NCI-H345 treated with DMSO at 0.1 percent for 48 hours (cell line): ENCODE data around the gene LEMD1.
A peak's percentile ranks its signal among the peaks of the same experiment; 100 is the strongest.
"Not testable (repeated sequence)": the region's sequence is repeated elsewhere in the genome, so short reads cannot be mapped to it uniquely, and the experiment has no call there.

ENCODE experiments used
- DNase-seq: peaks from one replicate; lab custom pipeline; 2025; ENCODE audit not compliant: unreplicated experiment; lab: John Stamatoyannopoulos, UW

The LEMD1 gene

DNA sequence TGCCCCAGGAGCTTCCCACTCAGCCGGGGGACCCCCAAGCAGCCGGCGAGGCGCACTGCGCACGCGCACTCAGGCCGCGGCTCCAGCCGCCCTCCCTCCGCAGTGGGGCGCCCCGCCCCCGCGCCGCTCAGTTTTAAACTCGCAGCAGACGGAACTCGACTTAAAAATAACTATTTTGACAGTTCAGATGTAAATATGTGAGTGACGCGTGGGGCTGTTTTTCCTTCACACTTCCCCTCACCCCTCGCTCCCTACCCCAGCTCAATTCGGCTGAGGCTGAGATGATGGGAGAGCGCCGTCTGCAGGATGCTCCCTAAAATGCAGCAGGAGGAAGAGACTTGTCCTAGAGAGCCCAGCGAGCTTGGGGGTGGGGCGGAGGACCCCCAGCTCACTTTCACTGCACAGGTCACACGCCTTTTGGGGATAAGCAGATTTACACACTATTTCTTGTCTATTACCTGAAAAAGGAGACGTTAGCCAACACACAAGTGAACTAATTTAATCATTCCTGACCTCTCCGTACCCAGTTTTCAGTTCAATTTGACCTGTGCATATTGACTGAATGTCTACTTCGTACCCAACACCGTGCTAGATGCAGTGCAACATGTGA lies 8.9 kb upstream of the LEMD1 start:
- DNase-seq, result no peak

DNA sequence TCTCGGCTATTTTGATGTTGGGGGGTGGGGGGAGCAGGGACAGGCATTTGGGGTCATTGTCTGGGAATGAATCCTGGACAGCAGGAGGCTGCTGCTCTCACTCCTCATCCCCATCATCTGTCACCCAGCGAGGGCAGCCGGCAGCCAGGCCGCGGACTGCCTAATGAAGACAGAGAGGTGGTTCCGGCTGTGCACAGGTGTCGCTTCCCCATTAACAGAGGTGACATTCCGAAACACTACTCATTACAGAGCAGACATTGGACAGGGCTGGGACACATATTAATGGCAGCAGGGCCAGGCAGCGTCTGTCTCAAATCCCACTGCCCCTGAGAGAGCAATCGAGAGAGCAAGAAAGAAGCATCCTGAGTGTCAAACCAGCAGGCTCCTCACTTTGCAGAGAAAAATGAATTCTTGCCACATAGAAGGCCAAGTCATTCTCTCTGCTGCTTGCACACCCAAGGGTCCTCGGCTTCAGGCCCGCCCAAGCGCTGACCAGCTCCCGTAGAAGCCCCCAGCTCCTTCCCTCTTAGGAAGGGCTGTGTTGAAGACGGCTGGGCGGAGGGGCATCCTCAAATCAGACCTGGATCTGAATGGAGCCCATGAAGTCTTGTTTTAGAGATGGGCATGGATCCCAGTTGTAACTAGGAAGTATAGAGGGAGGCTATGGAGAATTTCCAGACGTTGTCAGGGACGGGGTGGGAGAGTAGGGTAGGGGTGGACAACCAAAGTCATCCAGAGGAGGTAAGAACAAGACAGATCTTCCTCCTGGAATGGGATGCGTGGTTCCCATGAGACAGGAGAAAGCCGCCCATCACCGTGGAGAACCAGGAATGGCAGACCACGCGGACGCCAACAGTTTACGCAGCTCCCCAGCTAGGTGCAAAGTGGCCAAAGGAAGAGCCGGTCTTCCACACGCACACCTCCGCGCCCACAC lies 8.2 kb upstream of the LEMD1 start:
- DNase-seq, result no peak

DNA sequence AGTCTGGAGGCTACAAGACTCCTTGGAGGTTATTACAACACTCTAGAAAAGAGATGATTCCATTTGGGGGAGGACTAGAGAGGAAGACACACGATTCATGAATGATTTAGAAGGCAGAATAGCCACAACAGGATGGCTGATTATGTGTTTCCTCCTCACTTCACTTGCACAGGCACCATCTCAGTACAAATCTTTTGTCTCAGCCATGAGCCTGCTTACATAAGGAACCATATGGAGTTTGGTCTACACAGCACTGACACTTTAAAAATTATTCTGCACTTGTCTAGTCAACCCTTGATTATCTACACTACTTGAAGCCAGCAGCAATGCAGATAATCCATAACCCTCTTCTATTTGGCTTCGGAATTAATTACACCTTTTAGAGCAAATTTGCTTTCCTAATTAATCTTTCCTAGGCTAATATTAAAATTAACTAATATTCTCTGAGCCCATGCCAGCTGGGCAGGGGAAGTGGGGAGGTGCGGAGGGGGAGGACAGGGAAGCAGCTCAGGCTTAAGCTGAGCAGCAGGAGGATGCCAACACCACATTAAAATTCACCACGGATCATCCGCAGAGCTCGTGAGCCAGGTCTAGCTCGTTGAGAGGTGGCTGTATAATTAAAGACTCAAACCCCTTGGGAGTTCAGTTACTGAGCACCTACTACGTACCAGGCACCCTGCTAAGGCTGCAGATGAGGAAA lies 3.2 kb upstream of the LEMD1 start:
- DNase-seq, result no peak

DNA sequence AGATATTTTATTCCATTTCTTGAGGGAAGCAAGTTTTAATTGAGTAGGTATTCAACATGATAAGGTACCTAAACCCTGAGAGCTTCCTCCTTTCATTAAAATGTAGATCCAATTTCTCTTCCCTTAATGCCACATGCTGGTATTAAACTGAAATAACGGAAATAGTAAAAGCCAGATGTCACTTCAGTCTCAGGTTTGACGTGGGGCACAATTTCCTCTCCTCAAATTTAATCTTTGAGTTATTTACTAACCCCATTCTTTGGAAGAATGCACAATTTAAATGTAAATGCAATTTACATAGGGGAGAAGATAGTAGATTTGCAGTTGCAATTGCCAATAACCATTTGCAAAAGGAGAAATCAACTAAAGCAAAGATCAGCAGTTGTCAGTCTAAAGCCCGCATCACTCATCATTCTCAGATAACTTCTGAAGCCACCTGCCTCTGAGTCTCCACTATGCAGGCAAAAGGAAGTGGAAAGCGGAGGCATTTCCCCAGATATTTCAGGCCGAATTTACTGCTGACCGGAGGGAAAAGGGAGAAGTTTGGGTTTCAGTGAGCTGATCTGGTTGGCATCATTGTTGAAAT lies 2.1 kb upstream of the LEMD1 start:
- no peak for DNase-seq

DNA sequence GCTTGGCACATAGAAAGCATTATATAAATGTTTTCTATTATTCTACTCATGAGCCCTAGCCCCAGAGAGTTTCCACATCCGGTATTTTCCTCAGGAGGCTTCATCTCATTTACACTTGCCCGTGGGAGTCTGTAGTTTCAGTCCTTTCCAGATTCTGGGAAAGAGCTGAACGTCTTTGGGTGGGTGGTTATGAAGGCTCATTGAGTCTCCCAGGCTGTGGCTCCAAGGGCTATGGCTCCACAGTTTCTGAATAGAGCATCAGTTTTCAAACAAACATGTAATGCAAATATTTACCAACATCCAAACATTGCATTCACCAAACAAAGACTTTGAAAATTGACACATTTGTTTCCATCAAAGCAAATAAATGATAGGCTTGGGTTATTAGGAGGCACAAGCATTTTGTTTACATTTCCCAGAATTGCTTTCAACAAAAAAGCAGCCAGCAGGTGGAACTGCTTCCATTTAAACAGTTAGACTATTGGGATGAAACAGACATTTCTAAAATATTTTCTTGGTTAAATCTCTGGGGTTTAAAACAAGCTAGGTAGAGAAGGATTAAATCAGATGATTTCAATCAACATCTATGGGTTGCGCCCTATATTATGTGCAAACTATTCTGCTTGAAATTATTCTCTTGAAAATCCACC lies 1.3 kb upstream of the LEMD1 start:
- peak; percentile 67 for DNase-seq

DNA sequence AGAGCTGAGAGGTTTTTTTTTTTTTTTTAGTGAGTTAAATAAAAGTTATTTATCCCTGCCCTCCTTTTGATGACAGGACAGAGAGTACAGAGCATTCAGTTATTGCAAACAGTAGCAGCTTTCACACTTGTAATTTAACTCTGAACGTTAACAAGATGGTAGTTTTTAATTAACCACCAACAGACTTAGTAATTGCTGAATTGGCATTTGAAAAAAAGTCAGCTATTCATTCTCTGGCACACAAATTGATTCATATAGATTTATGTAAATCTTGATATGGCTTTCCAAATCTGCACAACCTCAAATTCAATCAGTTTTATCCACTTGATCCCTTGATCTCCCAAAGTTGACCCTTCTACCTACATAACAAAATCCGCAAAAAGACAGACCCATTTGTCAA lies 918 bp downstream of the LEMD1 start:
- DNase-seq, result no peak

DNA sequence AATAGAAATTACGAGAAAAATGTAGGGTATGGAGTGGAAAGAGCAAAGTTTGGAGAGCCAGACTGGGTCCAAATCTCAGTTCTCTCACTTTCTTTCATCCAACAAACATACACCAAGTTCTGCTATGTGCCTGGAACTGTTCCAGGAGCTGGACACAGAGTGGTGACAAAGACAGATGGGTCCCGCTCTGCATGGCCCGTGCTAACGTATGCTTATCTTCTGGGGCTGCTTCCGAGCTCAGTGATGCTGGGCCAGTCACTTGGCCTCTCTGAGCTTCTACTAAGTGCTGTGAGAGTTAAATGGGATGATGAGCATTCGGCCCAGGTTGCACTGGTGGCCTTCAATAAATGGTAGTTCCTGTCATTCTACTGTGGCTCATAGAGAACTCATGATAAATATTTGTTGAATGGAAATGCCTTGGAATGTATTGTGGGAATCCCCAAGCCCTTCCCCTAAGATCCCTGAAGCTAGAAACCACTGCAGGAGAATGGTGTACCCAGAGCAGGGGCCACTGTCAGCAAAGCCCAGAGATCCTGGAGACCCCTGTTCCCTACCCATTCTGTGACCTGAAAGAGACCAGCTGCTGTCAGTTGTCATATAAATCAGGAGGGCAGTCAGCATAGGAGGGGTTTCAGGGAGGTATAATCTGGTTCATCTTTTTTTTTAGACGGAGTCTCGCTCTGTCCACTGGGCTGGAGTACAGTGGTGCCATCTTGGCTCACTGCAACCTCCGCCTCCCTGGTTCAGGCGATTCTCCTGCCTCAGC lies 3.8 kb downstream of the LEMD1 start:
- no peak for DNase-seq

DNA sequence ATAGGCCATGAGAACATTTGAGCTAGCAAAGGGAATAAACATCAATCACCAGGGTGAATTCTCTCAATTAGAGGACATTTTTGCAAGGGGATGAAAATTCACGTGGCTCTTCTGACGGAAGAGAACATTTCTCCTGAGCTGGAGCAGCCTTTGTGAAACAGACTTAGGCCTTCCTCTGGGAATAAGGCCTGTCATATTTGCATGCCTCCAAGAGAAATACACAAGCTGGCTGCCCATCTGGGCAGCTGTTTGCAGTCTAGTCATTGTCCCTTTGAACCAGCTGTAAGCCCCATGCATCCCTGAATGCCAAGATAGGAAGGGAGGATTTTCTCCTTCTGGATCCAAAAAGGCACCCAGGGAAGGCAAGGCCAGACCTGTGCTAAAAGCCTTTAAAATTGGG lies 5.5 kb downstream of the LEMD1 start:
- DNase-seq, result no peak

DNA sequence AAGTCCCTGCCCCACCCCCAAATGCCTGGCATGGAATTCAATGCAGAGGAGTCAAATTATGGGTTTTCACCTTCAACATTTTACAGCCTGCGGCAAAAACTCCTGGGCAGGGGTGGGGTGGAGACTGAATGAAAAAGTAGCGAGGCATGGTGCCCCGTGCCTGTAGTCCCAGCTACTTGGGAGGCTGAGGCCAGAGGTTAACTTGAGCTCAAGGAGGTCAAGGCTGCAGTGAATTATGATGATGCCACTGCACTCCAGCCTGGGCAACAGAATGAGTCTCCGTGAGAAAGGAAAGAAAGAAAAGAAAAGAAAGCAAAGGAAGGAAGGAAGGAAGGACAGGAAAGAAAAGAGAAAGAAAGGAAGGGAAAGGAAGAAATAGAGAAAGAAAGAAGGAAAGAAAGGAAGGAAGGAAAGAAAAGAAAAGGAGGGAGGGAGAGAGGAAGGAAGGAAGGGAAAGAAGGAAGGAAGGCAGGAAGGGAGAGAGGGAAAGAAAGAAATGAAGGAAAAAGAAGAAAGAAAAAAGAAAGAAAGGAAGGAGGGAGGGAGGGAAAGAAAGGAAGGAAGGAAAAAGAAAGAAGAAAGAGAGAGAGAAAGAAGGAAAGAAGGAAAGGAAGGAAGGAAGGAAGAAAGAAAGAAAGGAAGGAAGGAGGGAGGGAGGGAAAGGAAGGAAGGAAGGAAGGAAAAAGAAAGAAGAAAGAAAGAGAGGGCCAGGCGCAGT lies 11.1 kb downstream of the LEMD1 start:
- no peak for DNase-seq

DNA sequence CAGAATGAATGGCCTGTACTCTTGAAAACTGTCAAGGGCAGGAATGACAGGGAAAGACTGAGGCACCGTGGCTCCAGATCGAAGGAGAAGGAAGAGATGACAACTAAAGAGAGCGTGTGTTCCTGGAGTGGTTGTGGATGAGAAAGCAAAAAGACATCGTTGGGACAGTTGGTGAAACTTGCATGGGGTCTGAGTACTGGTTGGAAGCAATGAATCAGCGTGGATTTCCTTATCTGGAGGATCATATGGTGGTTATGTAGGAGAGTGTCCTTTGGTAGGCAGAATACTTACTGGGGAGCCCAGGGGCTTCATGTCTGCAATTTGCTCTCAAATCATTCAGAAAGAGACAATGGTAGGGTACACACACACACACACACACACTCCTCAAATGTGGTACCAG lies 13.9 kb downstream of the LEMD1 start:
- no peak for DNase-seq

DNA sequence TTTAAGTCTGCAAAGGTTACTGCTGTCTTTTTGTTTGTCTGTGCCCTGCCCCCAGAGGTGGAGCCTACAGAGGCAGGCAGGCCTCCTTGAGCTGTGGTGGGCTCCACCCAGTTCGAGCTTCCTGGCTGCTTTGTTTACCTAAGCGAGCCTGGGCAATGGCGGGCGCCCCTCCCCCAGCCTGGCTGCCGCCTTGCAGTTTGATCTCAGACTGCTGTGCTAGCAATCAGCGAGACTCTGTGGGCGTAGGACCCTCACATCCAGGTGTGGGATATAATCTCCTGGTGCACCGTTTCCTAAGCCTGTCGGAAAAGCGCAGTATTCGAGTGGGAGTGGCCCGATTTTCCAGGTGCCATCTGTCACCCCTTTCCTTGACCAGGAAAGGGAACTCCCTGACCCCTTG lies 15.6 kb downstream of the LEMD1 start:
- DNase-seq, result not testable (repeated sequence)

DNA sequence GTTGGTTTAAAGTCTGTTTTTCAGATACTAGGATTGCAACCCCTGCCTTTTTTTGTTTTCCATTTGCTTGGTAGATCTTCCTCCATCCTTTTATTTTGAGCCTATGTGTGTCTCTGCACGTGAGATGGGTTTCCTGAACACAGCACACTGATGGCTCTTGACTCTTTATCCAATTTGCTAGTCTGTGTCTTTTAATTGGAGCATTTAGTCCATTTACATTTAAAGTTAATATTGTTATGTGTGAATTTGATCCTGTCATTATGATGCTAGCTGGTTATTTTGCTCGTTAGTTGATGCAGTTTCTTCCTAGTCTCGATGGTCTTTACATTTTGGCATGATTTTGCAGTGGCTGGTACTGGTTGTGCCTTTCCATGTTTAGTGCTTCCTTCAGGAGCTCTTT lies 17.4 kb downstream of the LEMD1 start:
- DNase-seq, result not testable (repeated sequence)

DNA sequence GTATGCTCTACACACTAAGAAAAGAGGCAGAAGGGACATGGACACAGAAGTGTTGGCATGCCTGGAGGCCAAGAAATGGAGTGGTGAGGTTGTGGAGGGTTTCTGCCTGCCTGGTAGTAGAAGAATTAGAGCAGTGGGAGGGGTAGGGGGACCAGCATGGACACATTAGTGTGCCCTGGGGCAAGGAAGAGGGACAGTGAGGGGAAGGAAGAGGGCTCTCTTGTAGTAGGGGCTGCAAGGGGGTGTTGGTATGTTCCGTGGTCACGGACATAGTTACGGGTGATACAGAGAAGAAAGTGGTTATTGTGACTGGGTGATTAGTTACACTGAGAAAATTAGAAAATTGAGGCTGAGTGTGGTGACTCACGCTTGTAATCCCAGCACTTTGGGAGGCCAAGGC lies 23.3 kb downstream of the LEMD1 start:
- no peak for DNase-seq

DNA sequence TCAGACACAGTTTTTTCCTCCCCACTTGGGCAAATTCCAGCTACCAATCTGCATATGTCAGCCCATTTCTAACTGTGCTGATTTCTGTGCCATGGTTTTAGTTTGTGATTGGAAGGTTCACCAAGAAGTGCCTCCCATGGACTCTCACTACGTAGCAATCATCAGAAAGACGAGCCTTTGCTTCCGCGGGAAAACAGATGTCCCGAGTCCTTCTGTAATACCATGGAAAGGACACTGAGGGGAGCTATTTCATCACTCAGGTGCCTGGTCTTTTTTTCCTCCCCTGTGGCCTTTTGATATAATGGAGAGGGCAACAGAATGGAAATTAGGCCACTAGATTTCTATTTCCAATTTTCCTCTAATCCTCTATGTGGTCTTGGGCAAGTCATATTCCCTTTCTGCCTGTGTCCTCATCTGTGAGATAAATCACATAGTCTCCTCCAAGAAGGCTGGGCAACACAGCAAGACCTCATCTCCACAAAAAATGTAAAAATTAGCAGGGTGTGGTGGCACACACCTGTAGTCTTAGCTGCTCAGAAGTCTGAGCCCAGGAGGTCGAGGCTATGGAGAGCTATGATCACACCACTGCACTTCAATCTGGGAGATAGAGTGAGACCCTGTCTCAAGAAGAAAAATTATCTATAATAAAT lies 24.8 kb downstream of the LEMD1 start:
- peak; percentile 79 for DNase-seq

DNA sequence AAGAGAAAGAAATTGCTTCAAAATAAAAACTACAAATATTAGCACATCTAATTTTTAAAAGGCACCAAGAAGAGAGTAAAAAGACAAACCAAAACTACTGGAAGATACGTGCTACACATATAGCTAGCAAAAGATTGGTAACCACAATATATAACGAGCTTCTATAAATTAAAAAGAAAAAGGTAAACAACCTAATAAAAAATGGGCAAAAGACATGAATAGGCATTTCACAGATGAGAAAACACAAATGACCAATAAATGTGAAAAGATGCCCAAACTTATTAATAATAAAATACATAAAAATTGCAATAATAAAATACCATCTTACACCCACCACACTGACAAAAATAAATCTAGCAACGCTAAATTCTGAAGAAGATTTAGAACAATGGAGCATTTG lies 26.2 kb downstream of the LEMD1 start:
- DNase-seq, result no peak

DNA sequence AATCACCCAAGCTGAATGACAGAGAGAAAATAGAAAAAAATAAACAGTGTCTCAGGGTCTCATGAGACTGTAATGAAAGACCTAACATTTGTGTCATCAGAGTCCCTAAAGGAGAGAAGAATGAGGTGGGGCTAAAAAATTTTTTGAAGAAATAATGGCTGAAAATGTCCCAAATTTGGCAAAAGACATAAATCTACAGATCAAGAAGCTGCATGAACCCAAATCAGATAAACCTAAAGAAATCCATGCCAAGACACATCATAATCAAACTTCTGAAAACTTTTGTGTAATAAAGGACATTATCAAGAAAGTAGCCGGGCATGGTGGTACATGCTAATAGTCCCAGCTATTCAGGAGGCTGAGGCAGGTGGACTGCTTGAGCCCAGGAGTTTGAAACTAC lies 29.2 kb downstream of the LEMD1 start:
- no peak for DNase-seq

DNA sequence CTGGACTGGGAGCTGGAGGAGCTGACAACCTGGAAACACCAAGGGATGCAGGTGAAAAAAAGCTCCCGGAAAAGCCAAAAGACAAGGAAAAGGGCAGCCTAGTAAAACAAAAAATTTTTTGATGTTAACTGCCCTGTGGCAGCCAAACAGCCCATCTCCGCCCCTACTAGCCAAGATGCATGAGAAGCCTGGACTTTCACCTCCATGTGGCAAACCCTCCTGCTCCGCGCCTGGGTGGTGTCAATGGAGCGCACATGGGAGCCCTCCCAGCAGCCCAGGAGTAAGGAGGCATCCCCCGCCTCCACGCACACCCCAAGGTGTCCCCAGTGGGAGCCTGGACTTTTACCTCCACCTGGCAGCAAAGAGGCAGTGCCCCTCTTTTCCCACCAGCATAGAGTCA lies 30.5 kb downstream of the LEMD1 start:
- DNase-seq, result no peak

DNA sequence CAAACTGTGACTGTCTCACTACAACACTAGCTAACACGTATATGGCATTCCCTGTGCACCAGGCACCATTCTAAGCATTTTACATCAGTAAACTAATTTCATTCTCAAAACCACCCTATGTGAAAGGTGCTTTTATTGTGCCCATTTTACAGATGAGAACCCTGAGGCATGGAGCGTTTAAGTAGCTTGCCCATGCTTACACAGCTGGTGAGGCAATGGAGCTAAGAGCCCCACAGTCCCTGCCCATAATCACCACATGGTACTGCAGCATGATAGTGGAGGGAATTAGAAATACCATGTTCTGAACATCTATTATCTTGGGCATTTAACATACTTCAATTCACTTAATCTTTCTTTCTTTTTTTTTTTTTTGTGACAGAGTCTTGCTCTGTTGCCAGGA lies 34.0 kb downstream of the LEMD1 start:
- no peak for DNase-seq

DNA sequence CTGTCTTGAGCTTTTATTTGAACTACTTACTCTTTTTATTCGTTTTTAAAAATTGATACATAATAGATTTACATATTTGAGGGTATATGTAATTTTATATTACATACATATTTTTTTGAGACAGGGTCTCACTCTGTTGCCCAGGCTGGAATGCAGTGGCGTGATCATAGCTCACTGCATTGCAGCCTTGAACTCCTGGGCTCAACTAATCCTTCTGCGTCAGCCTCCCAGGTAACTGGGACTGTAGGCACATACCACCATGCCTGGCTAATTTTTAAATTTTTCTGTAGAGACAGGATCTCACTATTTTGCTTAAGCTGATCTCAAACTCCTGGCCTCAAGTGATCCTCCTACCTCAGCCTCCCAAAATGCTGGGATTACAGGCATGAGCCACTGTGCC lies 38.9 kb downstream of the LEMD1 start:
- DNase-seq, result not testable (repeated sequence)
